Measurements from ENCODE around the gene RAPGEFL1. TPM values are rescaled to one million over a fixed set of nuclear protein-coding genes. Genes with fewer than 3 reads are reported as not detected.
A peak's percentile ranks its signal among the peaks of the same experiment; 100 is the strongest.

The RAPGEFL1 gene
- total and polyA plus RNA-seq, 2 donors (not counting 1 experiment from before 2014, with no cell fraction given): 1.2 to 1.6 TPM

GRCh38 chr17:40159456-40159855 is 17.8 kb upstream of the RAPGEFL1 start:
- H3K4me3 ChIP-seq (replicated peaks in 1 of 4; ENCODE audit: control extremely low read depth in 1 of 4, insufficient read depth in 1 of 4, low read depth in 3 of 4, low read length in 4 of 4): no peak overlapping the region
- no peak overlapping the region for H3K9ac ChIP-seq (ENCODE audit: insufficient read depth, low read length)
- no peaks in the 10 kb centered on the region for H3K4me1 ChIP-seq (ENCODE audit: control insufficient read depth, extremely low read depth, insufficient read depth, low read length)
- H3K27ac ChIP-seq (ENCODE audit: insufficient read depth, low read length): no peak overlapping the region
- H3K4me2 ChIP-seq (ENCODE audit: extremely low read depth, insufficient read depth, low read length): no peak overlapping the region
- peaks cover 23% of the 10 kb centered on the region for H3K79me2 ChIP-seq (ENCODE audit: control insufficient read depth, insufficient read depth, low read length)
- H4K20me1 ChIP-seq (ENCODE audit: control insufficient read depth, extremely low read depth, insufficient read depth, low read length): no peaks in the 10 kb centered on the region
- DNase-seq (ENCODE audit: low read depth in 2 of 2): no peak
- no peaks in the 10 kb centered on the region for H3K27me3 ChIP-seq (ENCODE audit: control insufficient read depth, insufficient read depth, low read length)
- H2AFZ ChIP-seq (ENCODE audit: low read length): no peak overlapping the region
- H3K9me3 ChIP-seq (ENCODE audit: control insufficient read depth, insufficient read depth, low read depth, low read length): no peaks in the 10 kb centered on the region
- TF ChIP-seq CTCF (conservative IDR thresholded peaks at IDR 0.05 in 1 of 2, IDR thresholded peaks at IDR 0.05 in 1 of 2; ENCODE audit: low read depth in 1 of 2, low read length in 2 of 2) (no peak), EZH2 (IDR thresholded peaks at IDR 0.05; ENCODE audit: low read length, missing control alignments) (no peak)
- peaks cover 16% of the 10 kb centered on the region for H3K36me3 ChIP-seq (ENCODE audit: control insufficient read depth, insufficient read depth, low read length)

- Histone ChIP-seq H3K27ac (ENCODE audit: insufficient read depth, low read length) (no peak overlapping the region), H4K20me1 (ENCODE audit: control insufficient read depth, extremely low read depth, insufficient read depth, low read length) (no peaks in the 10 kb centered on the region), H3K4me1 (ENCODE audit: control insufficient read depth, extremely low read depth, insufficient read depth, low read length) (peaks cover 3% of the 10 kb centered on the region), H3K9ac (ENCODE audit: insufficient read depth, low read length) (no peak overlapping the region), H3K36me3 (ENCODE audit: control insufficient read depth, insufficient read depth, low read length) (peaks cover 26% of the 10 kb centered on the region), H3K79me2 (ENCODE audit: control insufficient read depth, insufficient read depth, low read length) (no peaks in the 10 kb centered on the region), H3K4me2 (ENCODE audit: extremely low read depth, insufficient read depth, low read length) (no peak overlapping the region), H3K9me3 (ENCODE audit: control insufficient read depth, insufficient read depth, low read depth, low read length) (no peaks in the 10 kb centered on the region), H3K4me3 (replicated peaks in 1 of 4; ENCODE audit: control extremely low read depth in 1 of 4, insufficient read depth in 1 of 4, low read depth in 3 of 4, low read length in 4 of 4) (no peak overlapping the region), H2AFZ (ENCODE audit: low read length) (no peak overlapping the region), H3K27me3 (ENCODE audit: control insufficient read depth, insufficient read depth, low read length) (no peaks in the 10 kb centered on the region)
- no peak for DNase-seq (ENCODE audit: low read depth in 2 of 2)
- TF ChIP-seq CTCF (conservative IDR thresholded peaks at IDR 0.05 in 1 of 2, IDR thresholded peaks at IDR 0.05 in 1 of 2; ENCODE audit: low read depth in 1 of 2, low read length in 2 of 2): no peak
Measured at GRCh38 chr17:40167685-40168261, 9.5 kb upstream of the RAPGEFL1 start.

- no peak overlapping the region for H3K27ac ChIP-seq (ENCODE audit: insufficient read depth, low read length)
- H3K27me3 ChIP-seq (ENCODE audit: control insufficient read depth, insufficient read depth, low read length): no peaks in the 10 kb centered on the region
- no peak overlapping the region for H3K9ac ChIP-seq (ENCODE audit: insufficient read depth, low read length)
- TF ChIP-seq EZH2 (IDR thresholded peaks at IDR 0.05; ENCODE audit: low read length, missing control alignments): no peak
- peak; percentile 75 to 81 for TF ChIP-seq CTCF (conservative IDR thresholded peaks at IDR 0.05 in 1 of 2, IDR thresholded peaks at IDR 0.05 in 1 of 2; ENCODE audit: low read depth in 1 of 2, low read length in 2 of 2)
- H3K4me1 ChIP-seq (ENCODE audit: control insufficient read depth, extremely low read depth, insufficient read depth, low read length): peaks cover 3% of the 10 kb centered on the region
- H3K4me2 ChIP-seq (ENCODE audit: extremely low read depth, insufficient read depth, low read length): no peak overlapping the region
- H3K36me3 ChIP-seq (ENCODE audit: control insufficient read depth, insufficient read depth, low read length): peaks cover 25% of the 10 kb centered on the region
- H3K4me3 ChIP-seq (replicated peaks in 1 of 4; ENCODE audit: control extremely low read depth in 1 of 4, insufficient read depth in 1 of 4, low read depth in 3 of 4, low read length in 4 of 4): no peak overlapping the region
- H3K9me3 ChIP-seq (ENCODE audit: control insufficient read depth, insufficient read depth, low read depth, low read length): no peaks in the 10 kb centered on the region
- no peaks in the 10 kb centered on the region for H4K20me1 ChIP-seq (ENCODE audit: control insufficient read depth, extremely low read depth, insufficient read depth, low read length)
- no peaks in the 10 kb centered on the region for H3K79me2 ChIP-seq (ENCODE audit: control insufficient read depth, insufficient read depth, low read length)
- peak; percentile 75 to 78 for DNase-seq (ENCODE audit: low read depth in 2 of 2)
- no peak overlapping the region for H2AFZ ChIP-seq (ENCODE audit: low read length)
Measured at GRCh38 chr17:40168262-40168832, 8.9 kb upstream of the RAPGEFL1 start.
